Measurements from ENCODE around the gene TTYH1.

DNA sequence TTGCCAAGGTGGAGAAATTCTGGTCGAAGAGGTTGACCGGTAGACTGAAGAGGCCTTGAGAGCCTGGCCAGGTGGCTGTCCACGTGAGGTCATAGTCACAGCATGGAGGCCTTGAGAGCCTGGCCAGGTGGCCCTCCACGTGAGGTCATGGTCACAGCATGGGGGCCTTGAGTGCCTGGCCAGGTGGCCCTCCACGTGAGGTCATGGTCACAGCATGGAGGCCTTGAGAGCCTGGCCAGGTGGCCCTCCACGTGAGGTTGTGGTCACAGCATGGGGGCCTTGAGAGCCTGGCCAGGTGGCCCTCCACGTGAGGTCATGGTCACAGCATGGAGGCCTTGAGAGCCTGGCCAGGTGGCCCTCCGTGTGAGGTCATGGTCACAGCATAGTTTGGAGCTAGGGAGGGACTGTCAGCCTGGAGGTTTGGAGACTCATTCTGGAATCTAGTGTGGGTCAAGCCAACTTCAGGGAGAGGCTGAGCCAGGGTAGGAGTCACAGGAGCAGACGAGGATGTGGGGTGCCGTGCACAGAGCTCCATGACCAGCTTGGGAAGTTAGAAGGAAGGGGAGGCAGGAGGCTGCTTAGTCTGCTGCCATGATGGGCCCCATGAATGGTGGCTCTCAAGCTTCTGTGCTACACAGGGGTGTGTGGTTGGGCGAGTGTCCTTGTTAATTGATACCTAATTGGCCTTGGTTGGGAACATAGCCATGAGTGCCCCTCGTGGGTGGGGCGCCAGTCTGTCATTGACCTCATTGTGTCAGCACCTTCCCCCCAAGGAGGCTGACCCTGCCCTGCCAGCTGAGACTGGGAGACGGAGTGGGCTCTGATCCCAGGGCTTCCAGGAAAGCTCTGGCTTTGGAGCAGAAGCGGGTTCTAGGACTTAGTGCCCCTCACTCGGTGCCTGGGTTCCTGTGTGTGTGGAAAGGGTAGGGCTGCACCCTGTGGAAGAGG, 44.3 kb downstream of the TTYH1 start:
- TF ChIP-seq ZNF274 (IDR thresholded peaks at IDR 0.05; ENCODE audit: borderline replicate concordance, extremely low read depth, low read length) (no peak), POLR2AphosphoS5 (IDR thresholded peaks at IDR 0.05; ENCODE audit: low read depth, low read length) (no peak), ASH2L (IDR thresholded peaks at IDR 0.05; ENCODE audit: low read length) (no peak), JUN (IDR thresholded peaks at IDR 0.05; ENCODE audit: low read depth, low read length) (no peak), POLR2A (IDR thresholded peaks at IDR 0.05; ENCODE audit: control extremely low read depth in 1 of 2, low read depth in 2 of 2, low read length in 2 of 2) (no peak)
- TF ChIP-seq, protein P1, sequence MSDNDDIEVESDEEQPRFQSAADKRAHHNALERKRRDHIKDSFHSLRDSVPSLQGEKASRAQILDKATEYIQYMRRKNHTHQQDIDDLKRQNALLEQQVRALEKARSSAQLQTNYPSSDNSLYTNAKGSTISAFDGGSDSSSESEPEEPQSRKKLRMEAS (IDR thresholded peaks at IDR 0.05): no peak

Measured in H1 (cell line).